K562 (cell line): ENCODE results near the gene CD9.
"Not testable (repeated sequence)": the region's sequence is repeated elsewhere in the genome, so short reads cannot be mapped to it uniquely, and the experiment has no call there.

Experiments
- ARHGAP35 ChIP-seq: fragments of 450-650 bp; IDR thresholded peaks from 2 replicates; pipeline ENCODE4 v1.6.1; 2018; ENCODE audit not compliant: partially characterized antibody
- CTCF ChIP-seq, 3 experiments: IDR thresholded peaks in 2 of 3; conservative IDR thresholded peaks in 1 of 3; 2 replicates each; pipeline ENCODE4 v1.5.1; 2011 to 2012; ENCODE audit warnings: low read length in 3 of 3, mild to moderate bottlenecking in 3 of 3, control low read depth in 2 of 3, improper control_type of control experiment in 1 of 3, inconsistent platforms in 1 of 3, low read depth in 1 of 3, mixed read lengths in 1 of 3, moderate library complexity in 1 of 3; ENCODE audit not compliant: insufficient read depth in 2 of 3
- ELK1 ChIP-seq: sonication (generic); formaldehyde crosslinking; IDR thresholded peaks from 2 replicates; pipeline ENCODE4 v1.8.1; 2022; ENCODE audit warnings: missing genetic modification reagents
- EP300 ChIP-seq: IDR thresholded peaks from 2 replicates; pipeline ENCODE4 v1.6.1; 2012; ENCODE audit warnings: low read length, improper control_type of control experiment
- MAFF ChIP-seq: IDR thresholded peaks from 2 replicates; pipeline ENCODE4 v1.6.1; 2012; ENCODE audit warnings: low read length, improper control_type of control experiment
- MEF2A ChIP-seq: IDR thresholded peaks from 2 replicates; pipeline ENCODE4 v1.6.1; 2011; ENCODE audit warnings: low read depth, mild to moderate bottlenecking, low read length, moderate library complexity; ENCODE audit not compliant: control insufficient read depth
- SIRT6 ChIP-seq: IDR thresholded peaks from one replicate; pipeline ENCODE4 v1.6.1; 2012; ENCODE audit warnings: low read depth, mild to moderate bottlenecking, control low read depth, inconsistent platforms, low read length, moderate library complexity
- TF ChIP-seq, protein P1 (sequence below): sonication (generic); formaldehyde crosslinking; IDR thresholded peaks from 2 replicates; pipeline ENCODE4 v1.8.1; 2023; ENCODE audit warnings: missing genetic modification reagents, mild to moderate bottlenecking, borderline replicate concordance
- TF ChIP-seq, protein P2 (sequence below): sonication (generic); formaldehyde crosslinking; IDR thresholded peaks from 2 replicates; pipeline ENCODE4 v1.8.1; 2023; ENCODE audit warnings: mild to moderate bottlenecking, missing genetic modification reagents

- not testable (repeated sequence) for TF ChIP-seq EP300; SIRT6; ARHGAP35; CTCF (IDR thresholded peaks at IDR 0.05 in 2 of 3, conservative IDR thresholded peaks at IDR 0.05 in 1 of 3; ENCODE audit: insufficient read depth in 2 of 3, low read depth in 1 of 3, low read length in 3 of 3); MEF2A; MAFF; ELK1 (CRISPR knock-in tag)
- TF ChIP-seq, protein P1, sequence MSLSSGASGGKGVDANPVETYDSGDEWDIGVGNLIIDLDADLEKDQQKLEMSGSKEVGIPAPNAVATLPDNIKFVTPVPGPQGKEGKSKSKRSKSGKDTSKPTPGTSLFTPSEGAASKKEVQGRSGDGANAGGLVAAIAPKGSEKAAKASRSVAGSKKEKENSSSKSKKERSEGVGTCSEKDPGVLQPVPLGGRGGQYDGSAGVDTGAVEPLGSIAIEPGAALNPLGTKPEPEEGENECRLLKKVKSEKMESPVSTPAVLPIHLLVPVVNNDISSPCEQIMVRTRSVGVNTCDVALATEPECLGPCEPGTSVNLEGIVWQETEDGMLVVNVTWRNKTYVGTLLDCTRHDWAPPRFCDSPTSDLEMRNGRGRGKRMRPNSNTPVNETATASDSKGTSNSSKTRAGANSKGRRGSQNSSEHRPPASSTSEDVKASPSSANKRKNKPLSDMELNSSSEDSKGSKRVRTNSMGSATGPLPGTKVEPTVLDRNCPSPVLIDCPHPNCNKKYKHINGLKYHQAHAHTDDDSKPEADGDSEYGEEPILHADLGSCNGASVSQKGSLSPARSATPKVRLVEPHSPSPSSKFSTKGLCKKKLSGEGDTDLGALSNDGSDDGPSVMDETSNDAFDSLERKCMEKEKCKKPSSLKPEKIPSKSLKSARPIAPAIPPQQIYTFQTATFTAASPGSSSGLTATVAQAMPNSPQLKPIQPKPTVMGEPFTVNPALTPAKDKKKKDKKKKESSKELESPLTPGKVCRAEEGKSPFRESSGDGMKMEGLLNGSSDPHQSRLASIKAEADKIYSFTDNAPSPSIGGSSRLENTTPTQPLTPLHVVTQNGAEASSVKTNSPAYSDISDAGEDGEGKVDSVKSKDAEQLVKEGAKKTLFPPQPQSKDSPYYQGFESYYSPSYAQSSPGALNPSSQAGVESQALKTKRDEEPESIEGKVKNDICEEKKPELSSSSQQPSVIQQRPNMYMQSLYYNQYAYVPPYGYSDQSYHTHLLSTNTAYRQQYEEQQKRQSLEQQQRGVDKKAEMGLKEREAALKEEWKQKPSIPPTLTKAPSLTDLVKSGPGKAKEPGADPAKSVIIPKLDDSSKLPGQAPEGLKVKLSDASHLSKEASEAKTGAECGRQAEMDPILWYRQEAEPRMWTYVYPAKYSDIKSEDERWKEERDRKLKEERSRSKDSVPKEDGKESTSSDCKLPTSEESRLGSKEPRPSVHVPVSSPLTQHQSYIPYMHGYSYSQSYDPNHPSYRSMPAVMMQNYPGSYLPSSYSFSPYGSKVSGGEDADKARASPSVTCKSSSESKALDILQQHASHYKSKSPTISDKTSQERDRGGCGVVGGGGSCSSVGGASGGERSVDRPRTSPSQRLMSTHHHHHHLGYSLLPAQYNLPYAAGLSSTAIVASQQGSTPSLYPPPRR (CRISPR knock-in tag): not testable (repeated sequence)
- TF ChIP-seq, protein P2, sequence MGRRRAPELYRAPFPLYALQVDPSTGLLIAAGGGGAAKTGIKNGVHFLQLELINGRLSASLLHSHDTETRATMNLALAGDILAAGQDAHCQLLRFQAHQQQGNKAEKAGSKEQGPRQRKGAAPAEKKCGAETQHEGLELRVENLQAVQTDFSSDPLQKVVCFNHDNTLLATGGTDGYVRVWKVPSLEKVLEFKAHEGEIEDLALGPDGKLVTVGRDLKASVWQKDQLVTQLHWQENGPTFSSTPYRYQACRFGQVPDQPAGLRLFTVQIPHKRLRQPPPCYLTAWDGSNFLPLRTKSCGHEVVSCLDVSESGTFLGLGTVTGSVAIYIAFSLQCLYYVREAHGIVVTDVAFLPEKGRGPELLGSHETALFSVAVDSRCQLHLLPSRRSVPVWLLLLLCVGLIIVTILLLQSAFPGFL (CRISPR knock-in tag): not testable (repeated sequence)
These were observed 9.2 kb downstream of the CD9 start for GRCh38 chr12:6209428-6209827.
